HG02610 (cell line): ENCODE results near the gene CAMKK1.
"Not testable (repeated sequence)": the region's sequence is repeated elsewhere in the genome, so short reads cannot be mapped to it uniquely, and the experiment has no call there.

Source experiments
- ATAC-seq: cut with Tn5 transposase; IDR thresholded peaks from one replicate; pipeline ENCODE4 v1.9.1; 2021; ENCODE audit warnings: mild to moderate bottlenecking, moderate library complexity; ENCODE audit not compliant: unreplicated experiment

Gene CAMKK1

DNA sequence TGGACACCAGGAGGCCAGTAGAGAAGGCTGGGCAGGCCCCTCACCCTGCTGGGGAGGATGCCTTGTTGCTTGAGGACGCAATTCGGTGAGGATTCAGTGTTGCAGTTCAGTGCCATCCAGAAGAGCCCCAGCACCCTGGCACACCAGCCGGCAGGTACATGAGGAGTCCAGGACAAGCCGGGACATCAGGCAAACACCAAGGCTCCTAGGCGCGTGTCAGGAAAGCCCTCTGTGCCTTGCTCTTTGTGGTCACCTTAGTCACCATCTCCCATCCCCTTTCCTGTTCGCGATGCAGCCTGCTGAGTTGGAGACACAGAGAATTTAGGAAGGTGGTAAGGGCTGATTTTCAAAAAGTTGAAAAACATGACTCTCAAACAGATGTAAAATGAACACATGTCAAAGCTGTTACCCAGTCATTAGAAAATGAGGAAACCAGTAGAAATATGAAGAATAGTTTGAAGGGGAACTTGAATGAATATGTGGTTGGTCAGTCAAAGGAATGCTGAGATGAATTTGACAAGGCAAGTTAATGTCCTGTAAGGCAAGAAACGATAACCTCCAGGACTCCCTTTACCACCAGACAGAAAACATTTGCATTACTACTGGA lies 44.5 kb downstream of the CAMKK1 start:
- no peak for ATAC-seq

DNA sequence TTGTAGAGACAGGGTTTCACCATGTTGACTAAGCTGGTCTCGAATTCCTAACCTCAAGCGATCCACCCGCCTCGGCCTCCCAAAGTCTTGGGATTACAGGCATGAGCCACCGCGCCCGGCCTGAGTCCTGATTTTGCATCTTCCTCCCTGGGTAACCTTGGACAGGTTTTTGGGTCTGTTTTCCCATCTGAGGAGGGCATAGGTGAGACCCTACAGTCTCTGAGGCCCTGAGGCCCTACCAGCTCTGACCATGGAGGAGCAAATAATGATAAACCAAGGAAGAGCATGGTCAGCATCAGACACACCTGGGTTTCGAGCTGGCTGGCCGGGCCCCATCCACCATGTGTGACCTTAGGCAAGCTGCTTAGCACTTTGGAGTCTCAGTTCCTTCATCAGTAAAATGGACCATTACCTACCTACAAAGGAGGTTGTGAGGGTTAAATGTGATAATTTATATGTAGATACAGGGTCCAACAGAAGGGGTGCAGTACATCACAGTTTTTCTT lies 45.6 kb downstream of the CAMKK1 start:
- no peak for ATAC-seq

DNA sequence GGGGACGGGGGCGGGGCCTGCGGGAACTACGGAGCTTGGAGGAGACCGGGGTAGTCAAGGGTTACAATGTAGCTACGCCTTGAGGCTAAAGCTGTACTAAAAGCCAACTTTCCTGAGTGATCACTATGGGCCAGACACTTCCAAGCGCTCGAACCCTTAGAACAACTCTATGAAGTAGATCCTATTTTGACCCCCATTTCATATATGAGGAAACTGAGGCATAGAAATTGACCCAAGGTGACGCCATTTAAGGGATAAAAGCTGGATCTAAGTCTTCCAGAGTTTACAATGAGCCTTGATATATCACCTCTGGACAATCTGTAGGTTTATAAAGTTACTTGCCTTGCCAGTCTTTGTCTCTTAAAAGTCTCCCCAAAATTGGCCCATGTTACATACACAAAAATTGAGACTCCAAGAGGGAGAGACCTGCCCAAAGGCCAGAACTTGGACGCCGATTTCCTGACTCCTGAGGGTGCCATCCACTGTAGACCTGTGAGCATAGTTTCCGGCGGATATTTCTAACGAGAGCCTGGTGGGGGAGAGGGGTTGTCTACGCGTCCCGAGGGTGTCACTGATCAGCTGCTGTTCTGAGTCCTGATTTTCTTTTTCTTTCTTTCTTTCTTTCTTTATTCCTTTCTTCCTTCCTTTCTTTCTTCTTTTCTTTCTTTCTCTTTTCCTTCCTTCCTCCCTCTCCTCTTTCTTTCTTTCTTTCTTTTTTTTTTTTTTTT lies 46.3 kb downstream of the CAMKK1 start:
- ATAC-seq = no peak

DNA sequence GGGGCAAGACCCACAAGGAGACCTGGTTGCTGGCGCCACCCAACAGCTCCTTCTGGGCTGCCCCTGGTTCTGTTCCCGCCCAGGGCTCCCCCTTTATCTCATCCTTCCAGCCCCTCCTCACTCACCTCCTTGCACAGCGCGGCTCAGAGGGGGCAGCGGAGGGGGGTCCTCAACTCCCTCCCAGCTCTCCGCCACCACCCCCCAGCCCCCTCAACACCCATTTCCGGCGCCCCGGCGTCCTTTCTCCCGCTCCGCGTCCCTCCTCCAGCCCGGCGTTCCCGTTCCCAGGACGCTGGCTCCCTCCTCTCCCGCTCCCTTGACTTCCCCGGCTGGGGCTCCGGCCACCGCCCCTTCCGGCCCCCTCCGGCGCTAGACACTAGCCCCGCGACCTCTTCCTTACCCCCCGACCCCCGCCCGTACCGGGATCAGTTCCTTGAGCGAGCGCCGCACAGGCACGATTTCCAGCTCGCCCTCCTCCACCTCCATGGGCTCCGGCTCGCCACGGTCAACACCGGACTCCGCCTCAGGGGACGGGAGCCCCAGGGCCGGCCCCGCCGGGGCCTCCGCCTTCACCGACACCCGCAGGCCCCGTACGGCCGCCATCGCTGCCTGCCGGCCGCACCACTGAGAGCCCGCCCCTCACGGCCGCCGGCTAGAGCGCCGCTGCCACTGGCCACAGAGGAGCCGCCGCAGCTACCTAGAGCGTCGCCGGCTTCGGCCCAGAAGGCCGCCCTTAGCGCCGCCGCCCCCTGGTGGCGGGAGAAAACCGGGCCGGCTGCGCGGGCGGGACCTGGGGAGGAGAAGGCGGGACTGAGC lies 47.0 kb downstream of the CAMKK1 start, which contains the start of gene NCBP3:
Gene NCBP3 (minus strand): TSS at position 626 of the 816 bp plus-strand sequence. CDS start 23 bp downstream, at position 603.
- peak; percentile 94 for ATAC-seq

DNA sequence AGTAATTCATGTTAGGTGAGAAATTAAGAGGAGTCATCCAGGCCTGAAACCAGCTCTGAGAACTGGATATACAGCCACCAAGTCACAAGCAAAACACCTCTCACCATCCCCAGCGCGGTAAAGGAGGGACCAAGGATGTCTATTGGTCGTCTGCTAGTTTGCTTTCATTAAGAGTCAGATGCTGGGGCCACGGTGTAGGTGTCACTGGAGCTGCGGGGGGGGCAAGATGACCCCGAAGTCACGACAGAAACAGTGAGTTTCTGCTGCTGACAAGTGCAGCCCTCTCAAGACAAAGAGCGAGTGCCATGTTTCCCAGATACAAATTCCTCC lies 47.6 kb downstream of the CAMKK1 start:
- no peak for ATAC-seq

DNA sequence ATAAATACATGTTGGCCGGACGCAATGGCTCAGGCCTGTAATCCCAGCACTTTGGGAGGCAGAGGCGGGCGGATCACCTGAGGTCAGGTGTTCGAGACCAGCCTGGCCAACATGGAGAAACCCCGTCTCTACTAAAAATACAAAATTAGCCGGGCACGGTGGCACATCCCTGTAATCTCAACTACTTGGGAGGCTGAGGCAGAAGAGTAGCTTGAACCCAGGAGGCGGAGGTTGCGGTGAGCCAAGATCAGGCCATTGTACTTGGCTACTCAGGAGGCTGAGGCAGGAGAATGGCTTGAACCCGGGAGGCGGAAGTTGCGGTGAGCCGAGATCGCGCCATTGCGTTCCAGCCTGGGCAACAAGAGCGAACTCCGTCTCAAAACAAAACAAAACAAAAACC lies 48.3 kb downstream of the CAMKK1 start:
- ATAC-seq = not testable (repeated sequence)

DNA sequence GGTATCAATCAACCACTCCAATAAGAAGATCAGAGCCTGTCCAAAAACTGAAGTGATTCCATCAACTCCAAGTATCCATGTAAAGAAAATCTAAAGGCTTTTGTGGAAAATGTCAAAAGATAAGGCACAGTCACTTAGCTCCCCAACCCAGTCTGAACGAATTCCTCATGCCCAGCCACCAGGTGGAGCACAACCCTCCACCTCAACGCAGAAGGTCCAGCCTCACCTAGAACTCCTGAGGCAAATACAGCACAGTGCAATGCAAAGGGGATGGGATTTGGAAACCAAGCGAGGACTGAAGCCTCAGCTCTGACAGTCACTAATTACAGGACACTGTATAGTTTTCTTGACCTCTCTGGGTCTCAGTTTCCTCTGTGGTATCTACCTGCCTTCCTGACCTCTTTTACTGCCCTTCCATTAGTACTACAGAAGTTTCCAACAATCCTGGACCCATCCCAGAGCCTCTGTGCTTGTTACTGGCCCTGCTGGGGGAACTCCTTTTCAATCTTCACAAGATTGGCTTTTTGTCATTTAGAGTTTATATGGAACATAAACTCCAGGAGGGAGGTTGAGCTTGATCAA lies 48.8 kb downstream of the CAMKK1 start:
- ATAC-seq = no peak

DNA sequence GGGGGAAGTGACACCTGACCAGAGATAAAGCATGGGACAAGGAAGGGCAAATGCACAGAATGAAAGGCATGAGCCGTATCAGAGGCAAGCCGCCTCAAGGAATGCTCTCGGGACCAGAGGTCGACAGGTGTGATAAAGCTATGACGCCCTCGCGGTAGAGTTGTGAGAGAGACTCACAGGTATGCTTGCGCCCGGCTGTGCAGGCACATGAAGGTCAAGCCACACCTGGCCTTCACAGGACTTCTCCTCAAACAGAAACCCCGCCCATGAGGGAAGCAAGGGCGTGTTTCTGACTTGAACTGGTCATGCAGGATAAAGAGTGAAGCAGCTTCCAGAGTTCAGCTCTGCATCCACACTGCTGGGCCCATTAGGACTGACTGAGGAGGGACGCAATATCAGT lies 54.6 kb downstream of the CAMKK1 start:
- no peak for ATAC-seq

DNA sequence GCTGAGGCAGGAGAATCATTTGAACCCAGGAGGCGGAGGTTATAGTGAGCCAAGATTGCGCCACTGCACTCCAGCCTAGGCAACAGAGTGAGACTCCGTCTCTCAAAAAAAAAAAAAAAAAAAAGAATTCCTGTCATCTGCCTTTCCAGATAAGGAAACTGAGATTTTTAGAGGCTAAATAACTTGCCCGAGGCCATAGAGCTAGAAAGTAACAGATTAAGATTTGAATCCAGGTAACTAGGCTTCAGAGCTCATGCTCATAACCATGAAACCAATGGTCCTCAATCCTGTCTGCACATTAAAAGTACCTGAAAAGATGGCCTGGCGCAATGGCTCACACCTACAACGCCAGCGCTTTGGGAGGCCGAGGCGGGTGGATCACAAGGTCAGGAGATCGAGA lies 56.3 kb downstream of the CAMKK1 start:
- no peak for ATAC-seq

DNA sequence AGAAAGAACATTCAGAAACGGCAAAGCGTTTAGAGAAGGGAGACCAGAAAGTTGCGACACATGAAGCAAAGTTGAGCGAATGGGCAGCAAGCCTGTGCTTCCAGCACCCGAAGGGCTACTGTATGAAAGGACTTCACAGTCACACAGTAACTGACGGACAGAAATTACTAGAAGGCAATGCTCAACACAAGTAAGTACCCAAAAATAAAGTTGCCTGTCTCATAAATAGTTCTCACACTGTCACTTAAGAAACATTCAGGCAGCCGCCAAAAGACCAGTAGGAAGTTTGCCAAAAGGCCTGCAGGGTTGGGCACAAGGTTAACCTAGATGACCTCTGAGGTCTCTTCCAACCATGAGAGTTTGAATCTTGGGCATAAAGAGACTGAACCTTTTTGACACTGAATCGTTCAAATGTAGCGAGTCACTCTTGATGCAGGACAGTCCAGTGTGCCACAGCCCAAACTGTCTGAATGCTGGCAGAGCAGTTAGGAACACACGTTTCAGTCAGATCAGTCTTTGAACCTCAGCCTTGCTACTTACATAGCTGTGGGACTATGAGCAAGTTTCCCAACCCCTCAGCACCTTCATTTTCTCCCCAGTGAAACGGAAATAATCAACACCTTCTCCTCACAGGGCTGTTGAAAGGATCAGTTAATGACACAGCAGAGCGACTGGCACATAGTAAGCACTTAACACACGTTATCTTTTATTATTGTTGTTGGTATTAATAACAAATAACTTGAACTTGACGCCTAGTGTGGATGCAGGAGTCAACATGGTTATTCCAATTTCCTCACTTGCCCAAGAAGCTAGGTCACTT lies 57.2 kb downstream of the CAMKK1 start:
- no peak for ATAC-seq

DNA sequence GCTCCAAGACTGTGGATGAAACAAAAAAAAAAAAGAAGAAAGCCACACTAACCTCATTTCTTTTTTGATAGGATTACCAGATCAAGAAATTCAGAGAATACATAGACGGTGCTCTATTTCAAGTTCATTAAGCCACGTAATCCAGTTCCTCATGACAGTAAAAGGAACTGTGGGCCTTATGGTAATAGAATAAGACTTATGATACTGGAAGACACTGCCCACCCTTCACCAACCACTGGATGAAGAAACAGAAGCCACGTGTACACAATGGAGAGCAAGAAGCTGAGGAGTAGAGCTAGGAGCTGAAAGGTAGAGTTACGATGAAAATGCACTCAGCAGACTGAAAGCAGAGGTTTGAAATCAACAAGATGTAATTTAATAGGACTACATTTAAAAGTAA lies 58.0 kb downstream of the CAMKK1 start:
- ATAC-seq = no peak

DNA sequence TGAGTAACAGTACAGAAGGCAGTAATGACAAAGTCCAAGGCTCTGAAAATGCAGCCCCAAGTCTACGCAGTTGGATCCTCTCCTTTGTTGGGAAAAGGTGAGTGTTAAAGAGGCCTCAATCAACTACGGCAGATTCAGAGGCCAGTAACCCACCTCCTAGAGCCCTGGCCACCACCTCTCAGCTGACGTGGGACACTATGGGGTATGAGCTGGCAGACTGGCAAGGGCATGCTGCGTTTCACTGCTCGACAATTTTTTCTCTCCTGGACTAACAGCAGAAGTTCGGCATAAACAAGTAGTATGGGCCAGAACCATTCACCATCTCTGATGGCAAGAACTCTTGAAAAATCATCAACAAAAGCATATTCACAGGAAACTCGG lies 64.0 kb downstream of the CAMKK1 start:
- no peak for ATAC-seq

DNA sequence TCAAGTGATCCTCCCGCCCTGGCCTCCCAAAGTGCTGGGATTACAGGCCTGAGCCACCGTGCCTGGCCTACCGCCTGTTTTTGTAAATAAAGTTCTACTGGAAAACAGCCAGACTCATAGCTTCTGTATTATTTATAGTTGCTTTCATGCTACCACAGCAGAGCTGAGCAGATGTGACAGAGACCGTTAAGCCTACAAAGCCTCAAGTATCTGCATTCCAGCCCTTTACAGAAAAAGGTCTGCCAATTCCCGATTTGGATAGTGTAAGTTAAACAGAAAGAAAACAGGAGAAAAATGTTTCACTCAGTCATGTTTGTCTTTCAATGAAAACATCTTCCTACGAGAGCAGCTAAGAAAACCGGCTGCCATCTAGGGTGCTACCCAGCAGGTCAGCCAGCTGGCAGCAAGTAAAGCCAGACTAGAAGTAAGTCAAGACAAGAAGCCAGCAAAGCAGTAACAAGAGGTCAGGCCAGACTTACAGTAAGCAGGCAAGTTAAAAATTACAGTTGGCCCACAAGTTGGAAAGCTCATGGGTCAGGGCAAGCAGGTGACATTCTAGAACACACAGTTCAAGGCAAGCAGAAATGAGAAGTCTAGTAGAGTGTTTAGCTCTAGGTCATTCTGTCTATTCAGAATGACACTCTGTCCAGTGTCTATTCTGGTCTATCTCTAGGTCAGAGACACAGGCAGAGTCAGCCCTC lies 64.6 kb downstream of the CAMKK1 start:
- no peak for ATAC-seq

DNA sequence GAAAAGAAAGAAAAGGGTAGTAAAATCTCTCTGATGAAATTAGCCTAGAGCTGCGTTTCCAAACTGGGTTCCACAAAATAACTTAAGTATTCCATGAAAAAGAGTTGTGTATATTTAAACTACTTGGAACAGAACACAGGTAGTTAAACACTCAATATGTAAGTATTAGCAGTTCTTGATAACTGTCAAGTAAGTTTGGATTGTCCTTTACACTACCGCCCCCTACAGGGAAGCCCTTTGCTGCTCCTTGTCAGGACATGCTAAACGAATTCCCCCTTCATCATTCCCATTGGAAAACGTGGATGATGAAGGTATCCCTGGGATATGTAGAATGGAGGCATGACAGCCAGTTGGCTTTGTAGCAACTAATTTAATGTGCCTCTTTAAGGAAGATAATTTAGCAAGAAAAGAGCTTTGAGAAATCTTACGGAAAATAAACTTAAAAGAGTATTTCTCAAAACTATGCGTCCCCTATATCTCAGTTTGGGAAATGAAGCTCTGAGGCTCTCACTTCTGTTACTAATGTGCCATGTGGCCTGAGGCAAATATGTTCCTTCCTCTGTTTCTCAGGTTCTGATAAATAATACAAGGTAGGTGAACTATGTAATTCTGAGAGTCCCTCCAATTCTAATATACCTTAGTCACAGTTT lies 65.6 kb downstream of the CAMKK1 start:
- no peak for ATAC-seq

DNA sequence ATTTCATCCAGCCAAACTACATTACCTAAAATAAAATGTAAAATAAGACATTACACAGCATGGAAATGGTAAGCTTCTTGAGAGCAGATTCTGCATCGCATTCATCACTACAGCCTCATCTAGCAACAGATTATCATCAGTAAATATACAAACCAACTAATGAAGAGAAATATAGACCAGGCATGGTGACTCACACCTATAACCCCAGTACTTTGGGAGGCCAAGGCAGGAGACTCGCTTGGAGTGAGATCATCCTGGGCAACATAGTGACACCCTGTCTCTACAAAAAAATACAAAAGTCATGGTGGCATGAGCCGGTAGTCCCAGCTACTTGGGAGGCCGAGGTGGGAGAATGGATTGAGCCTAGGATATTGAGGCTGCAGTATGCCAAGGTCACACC lies 66.7 kb downstream of the CAMKK1 start:
- ATAC-seq = no peak

DNA sequence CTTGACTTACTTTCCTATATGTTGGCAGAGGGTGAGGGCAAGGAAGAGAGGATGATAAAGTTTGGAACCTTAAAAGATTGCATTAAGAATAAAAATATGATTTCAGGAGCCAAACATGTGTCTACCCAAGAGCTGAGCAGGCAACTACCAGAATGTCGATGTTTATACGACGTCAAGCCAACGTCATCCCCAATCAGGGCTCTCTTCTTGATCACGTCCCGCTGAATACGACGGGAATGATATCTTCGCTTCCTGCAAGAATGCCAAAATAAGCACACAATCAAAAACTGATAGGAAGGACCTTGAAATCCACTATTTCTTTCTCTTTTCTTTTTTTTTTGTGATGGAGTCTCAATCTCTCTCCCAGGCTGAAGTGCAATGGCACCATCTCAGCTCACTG lies 71.8 kb downstream of the CAMKK1 start:
- ATAC-seq = no peak

DNA sequence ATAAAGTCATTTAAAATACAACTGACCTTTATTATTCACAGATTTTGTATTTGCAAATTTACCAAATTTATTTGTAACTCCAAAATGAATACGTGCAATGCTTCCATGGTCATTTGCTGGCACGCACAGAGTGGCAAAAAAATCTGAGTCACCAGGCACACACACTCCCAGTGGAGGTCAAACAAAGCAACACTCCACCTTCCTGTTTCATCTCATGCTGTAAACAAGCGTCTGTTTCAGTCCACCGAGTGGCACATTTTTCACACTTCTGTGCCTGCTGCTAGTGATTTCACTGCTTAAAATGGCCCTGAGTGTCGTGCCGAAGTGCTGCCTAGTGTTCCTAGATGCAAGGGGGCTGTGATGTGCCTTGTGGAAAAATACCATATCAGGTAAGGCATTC lies 74.1 kb downstream of the CAMKK1 start:
- no peak for ATAC-seq

DNA sequence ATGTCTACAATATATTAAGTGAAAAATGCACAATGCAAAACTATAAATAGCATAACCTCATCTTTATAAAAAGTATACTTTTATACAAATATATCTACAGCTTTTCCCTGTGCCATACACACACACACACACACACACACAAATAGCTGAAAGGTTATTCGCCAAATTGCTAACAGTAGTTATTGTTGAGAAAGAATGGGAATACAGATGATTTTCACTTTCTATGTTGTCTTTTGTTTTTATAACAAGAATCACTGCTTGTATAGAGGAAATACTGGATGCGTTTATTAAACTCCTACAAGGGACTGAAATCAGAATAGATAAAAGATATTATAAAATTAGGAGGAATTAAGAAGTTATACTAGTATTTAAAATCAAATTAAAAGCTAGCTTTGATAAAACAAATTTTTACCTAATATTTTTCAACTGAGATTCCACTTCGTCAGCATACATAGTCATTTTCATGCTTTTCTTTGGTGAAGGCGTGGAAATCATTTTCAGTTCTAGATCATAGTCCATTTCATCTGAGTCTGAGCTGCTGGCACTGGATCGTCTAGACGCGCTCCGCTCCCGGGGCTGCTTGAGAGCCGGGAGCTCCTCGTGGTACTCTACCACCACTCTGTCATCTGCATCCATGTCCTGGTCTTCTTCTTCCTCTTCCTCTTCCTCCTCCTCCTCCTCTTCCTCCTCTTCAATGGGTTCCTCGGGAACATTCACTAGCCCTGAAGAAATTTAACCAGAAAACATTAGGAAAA lies 74.8 kb downstream of the CAMKK1 start:
- no peak for ATAC-seq

DNA sequence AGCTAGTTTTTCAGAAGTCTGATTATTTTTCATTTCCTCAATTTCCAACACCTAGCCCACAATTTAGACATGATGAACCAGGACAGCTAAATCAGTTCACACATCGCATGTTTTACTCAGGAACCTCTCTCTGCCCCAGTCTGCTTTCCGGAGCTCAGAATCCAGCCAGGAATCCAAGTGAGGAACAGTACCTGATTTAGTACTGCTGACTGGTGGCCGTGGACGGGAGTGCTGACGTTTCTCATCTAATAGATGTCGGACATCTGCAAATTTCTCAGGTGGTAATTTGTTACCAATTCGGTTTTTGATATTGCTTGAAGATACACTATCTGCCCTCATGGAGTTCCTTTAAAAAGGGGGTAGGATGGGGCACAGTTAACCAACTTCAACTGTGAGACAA lies 76.9 kb downstream of the CAMKK1 start:
- no peak for ATAC-seq
